ENCODE results near the gene NAGS.
"Not testable (repeated sequence)": the region's sequence is repeated elsewhere in the genome, so short reads cannot be mapped to it uniquely, and the experiment has no call there.

The NAGS gene

GRCh38 chr17:44044071-44044470 is 39.6 kb downstream of the NAGS start:
- DNase-seq: no peak

GRCh38 chr17:44045486-44045885 is 41.1 kb downstream of the NAGS start:
- DNase-seq: no peak

GRCh38 chr17:44046893-44047292 is 42.5 kb downstream of the NAGS start:
- DNase-seq: not testable (repeated sequence)

GRCh38 chr17:44049294-44050060 is 45.1 kb downstream of the NAGS start:
- DNase-seq: no peak

- no peak for DNase-seq
Observed at GRCh38 chr17:44053125-44053872, 48.9 kb downstream of the NAGS start.

Data from SIG-M5 (cell line).